GM06990 (cell line): ENCODE results near the gene PAFAH2.

Experiments
- DNase-seq: peaks from one replicate; pipeline ENCODE4 v3.0.0-alpha.2; 2011; ENCODE audit not compliant: insufficient read length; ENCODE audit errors: extremely low read depth
- H3K27me3 ChIP-seq: replicated peaks from 2 replicates; pipeline ENCODE4 v1.6.0; 2011; ENCODE audit warnings: low read length; ENCODE audit not compliant: control insufficient read depth, insufficient read depth
- H3K36me3 ChIP-seq: 2 replicates; pipeline ENCODE4 v1.5.1; 2011; ENCODE audit warnings: low read length; ENCODE audit not compliant: control insufficient read depth, insufficient read depth
- H3K4me3 ChIP-seq: replicated peaks from 2 replicates; pipeline ENCODE4 v1.5.1; 2011; ENCODE audit warnings: low read depth, mild to moderate bottlenecking, control low read depth, low read length
- TF ChIP-seq, protein P1 (sequence below): IDR thresholded peaks from 2 replicates; pipeline ENCODE4 v1.5.1; 2011; ENCODE audit warnings: low read length, control low read depth, mild to moderate bottlenecking, inconsistent platforms; ENCODE audit not compliant: insufficient read depth, poor library complexity, severe bottlenecking

Gene PAFAH2

DNA sequence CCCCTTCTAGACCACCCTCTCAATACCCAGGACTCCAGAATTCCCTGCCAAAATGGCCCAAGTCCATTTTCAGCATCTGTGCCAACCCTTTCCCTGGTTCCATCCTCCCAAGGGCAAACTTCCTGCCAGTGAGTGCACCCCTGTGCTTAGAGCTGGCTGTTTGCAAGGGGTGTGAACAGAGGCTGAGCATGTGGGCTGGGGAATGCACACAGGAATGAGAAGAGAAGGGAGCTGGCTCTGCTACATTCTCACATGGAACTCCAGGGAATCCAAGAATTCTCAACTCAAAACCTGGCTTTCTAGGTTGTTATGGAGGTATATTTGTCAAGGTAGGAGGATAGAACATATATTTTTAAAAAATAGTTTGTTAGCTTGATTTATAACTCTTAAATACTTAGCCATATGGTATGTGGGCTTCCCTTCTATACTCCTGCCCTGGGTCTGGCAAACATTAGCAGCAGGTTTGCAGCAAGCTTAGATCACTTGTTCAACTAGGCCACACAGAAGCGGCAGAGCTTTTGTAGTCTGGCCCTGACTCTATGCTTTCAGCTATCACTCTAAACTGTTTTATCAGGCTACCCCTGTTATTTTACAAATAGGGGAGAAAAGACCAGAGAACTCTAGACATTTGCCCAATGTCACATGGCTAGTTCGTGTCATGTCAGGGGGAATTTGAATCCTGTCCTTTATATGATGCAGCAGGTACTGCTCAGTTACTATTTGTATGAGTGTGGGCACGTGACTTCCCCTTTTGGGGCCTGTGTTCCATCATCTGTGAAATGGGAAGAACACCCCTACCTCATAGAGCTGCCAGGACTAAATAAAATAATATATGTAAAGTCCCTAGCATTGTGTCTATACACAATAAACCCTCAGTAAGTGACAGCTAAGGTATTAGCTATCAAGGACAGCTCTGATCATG lies 83.5 kb downstream of the PAFAH2 start:
- no peaks in the 10 kb centered on the region for H3K27me3 ChIP-seq
- no peaks in the 10 kb centered on the region for H3K36me3 ChIP-seq
- H3K4me3 ChIP-seq, result no peak overlapping the region
- no peak for DNase-seq
- TF ChIP-seq, protein P1, sequence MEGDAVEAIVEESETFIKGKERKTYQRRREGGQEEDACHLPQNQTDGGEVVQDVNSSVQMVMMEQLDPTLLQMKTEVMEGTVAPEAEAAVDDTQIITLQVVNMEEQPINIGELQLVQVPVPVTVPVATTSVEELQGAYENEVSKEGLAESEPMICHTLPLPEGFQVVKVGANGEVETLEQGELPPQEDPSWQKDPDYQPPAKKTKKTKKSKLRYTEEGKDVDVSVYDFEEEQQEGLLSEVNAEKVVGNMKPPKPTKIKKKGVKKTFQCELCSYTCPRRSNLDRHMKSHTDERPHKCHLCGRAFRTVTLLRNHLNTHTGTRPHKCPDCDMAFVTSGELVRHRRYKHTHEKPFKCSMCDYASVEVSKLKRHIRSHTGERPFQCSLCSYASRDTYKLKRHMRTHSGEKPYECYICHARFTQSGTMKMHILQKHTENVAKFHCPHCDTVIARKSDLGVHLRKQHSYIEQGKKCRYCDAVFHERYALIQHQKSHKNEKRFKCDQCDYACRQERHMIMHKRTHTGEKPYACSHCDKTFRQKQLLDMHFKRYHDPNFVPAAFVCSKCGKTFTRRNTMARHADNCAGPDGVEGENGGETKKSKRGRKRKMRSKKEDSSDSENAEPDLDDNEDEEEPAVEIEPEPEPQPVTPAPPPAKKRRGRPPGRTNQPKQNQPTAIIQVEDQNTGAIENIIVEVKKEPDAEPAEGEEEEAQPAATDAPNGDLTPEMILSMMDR, result no peak

DNA sequence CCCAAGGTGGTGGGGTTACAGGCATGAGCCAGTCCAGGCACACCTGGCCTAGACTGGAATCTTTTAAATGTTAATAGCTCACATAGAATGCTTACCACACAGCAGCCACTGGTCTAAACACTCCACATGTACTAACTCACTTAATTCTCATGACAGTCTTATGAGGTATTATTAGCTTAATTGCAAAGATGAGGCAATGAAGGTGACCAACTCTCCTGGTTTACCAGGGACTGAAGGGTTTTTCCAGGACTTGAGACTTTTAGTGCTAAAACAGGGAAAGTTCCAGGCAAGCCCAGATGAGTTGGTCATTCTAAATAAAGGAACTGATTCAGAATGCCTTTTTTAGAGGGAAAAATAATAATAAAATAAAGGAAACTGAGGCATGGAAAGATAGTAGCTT lies 84.7 kb downstream of the PAFAH2 start:
- no peak for DNase-seq
- TF ChIP-seq, protein P1, result no peak
- no peaks in the 10 kb centered on the region for H3K36me3 ChIP-seq
- H3K27me3 ChIP-seq, result no peaks in the 10 kb centered on the region
- no peak overlapping the region for H3K4me3 ChIP-seq

DNA sequence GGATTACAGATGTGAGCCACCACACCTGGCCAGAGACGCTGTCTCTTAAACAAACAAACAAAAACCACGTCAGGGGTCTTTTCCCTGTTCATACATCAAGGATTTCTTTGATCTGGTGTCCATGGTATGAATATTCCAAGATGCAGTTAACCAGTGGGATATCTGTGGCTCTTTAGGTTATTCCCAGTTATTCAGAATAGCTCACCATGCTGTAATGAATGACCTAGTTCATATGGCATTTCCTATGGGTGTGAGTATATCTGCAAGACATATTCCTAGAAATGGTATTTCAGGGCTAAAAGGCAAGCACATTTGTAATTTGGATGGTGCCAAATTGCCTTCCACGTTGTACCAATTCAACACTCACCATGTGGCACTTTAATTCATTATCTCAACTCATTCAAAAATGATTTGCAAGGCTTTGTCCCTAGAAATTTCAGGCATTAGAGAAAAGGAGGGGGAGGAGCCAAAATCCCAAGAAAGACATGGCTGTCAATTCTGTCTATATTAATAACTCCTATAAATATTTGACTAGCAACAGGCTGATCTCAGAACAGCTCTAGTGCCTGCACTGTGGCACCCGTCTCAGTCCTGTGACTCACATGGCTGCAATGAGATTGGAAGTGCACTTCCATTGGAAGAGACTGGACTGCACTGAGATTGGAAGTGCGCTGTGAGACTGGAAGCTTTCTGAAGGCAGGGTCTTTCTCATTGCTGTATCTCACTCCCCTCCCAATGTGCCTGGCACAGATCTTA lies 85.6 kb downstream of the PAFAH2 start:
- TF ChIP-seq, protein P1, result no peak
- Histone ChIP-seq H3K36me3 (no peaks in the 10 kb centered on the region), H3K27me3 (no peaks in the 10 kb centered on the region)

DNA sequence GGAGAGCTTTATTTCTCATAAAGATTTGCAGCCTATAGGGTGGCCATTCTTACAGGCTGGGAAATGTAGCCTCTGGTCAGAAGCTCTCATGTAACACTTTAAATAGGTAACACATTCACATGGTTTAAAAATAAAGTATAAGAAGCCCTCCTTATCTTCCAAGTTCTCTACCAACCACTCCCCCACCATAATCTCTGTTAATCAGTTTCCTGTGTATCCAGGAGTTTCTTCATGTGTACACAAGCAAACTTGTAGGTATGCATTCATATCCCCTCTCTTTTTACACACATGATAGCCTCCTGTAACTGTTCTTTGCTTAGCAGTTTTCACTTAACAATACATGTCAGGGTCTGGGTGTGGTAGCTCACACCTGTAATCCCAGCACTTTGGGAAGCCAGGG lies 86.7 kb downstream of the PAFAH2 start:
- no peak for DNase-seq
- no peaks in the 10 kb centered on the region for H3K36me3 ChIP-seq
- TF ChIP-seq, protein P1, result no peak
- no peaks in the 10 kb centered on the region for H3K27me3 ChIP-seq
- H3K4me3 ChIP-seq, result no peak overlapping the region

More for the DNA sequence above, 85.6 kb downstream of the PAFAH2 start:
- no peak overlapping the region for H3K4me3 ChIP-seq
- no peak for DNase-seq
